CD4-positive, alpha-beta T cell (primary cell): Measurements from ENCODE around the gene CASP9. TPM values are rescaled to one million over a fixed set of nuclear protein-coding genes. Genes with fewer than 3 reads are reported as not detected.
A peak's percentile ranks its signal among the peaks of the same experiment; 100 is the strongest.

Experiments used
- ATAC-seq: fragments of 200-7000 bp; cut with Tn5 transposase; one replicate; pipeline ENCODE4 v1.10.0; 2022; ENCODE audit warnings: mild to moderate bottlenecking; ENCODE audit not compliant: poor library complexity
- CTCF ChIA-PET: fragments of 350-600 bp; sonication (Branson Sonifier 250); formaldehyde crosslinking; loops from one replicate; lab custom pipeline; 2021; ENCODE audit warnings: antibody characterized with exemption, inconsistent platforms; lab: Charles Lee
- POLR2A ChIA-PET: fragments of 350-600 bp; sonication (Branson Sonifier 250); formaldehyde crosslinking; loops from one replicate; lab custom pipeline; 2021; ENCODE audit warnings: antibody characterized with exemption, inconsistent platforms; lab: Charles Lee
- DNase-seq, 14 experiments: peaks; one replicate each; pipeline ENCODE4 v3.0.0-alpha.2; 2013 to 2020; ENCODE audit warnings: mixed read lengths in 2 of 14
- H3K27ac ChIP-seq, 2 donors: one replicate each; pipeline versions ENCODE4 v1.5.1 to v1.7.0; 2013; ENCODE audit warnings: low read length in 2 of 2, low read depth in 1 of 2, mild to moderate bottlenecking in 1 of 2
- H3K27me3 ChIP-seq, 2 experiments: 1 replicate in 1 of 2; 2 replicates in 1 of 2; pipeline versions ENCODE4 v1.6.1 to v1.7.0; 2013; ENCODE audit warnings: low read length in 2 of 2, control low read depth in 1 of 2, mild to moderate bottlenecking in 1 of 2, moderate library complexity in 1 of 2; ENCODE audit not compliant: insufficient read depth in 2 of 2, control insufficient read depth in 1 of 2
- H3K36me3 ChIP-seq: one replicate; pipeline ENCODE4 v1.6.1; 2013; ENCODE audit warnings: low read length, control low read depth; ENCODE audit not compliant: insufficient read depth
- H3K4me1 ChIP-seq: one replicate; pipeline ENCODE4 v1.6.1; 2013; ENCODE audit warnings: low read length, control low read depth; ENCODE audit not compliant: insufficient read depth
- H3K4me3 ChIP-seq: one replicate; pipeline ENCODE4 v1.5.1; 2013; ENCODE audit warnings: mild to moderate bottlenecking, low read length, moderate library complexity
- H3K9me3 ChIP-seq, 2 experiments: 1 replicate in 1 of 2; 2 replicates in 1 of 2; pipeline versions ENCODE4 v1.6.1 to v1.7.0; 2013; ENCODE audit warnings: low read length in 2 of 2, mild to moderate bottlenecking in 2 of 2, control low read depth in 1 of 2, moderate library complexity in 1 of 2; ENCODE audit not compliant: control insufficient read depth in 1 of 2, insufficient read depth in 1 of 2
- H3K27ac Mint-ChIP-seq: one replicate; pipeline ENCODE4 v1.8.0; 2020; ENCODE audit warnings: mixed read lengths
- H3K27me3 Mint-ChIP-seq: one replicate; pipeline ENCODE4 v1.8.0; 2021; ENCODE audit warnings: mixed read lengths
- H3K36me3 Mint-ChIP-seq: one replicate; pipeline ENCODE4 v1.8.0; 2021; ENCODE audit warnings: low read depth, mixed read lengths
- H3K4me1 Mint-ChIP-seq: one replicate; pipeline ENCODE4 v1.8.0; 2021; ENCODE audit warnings: low read depth, mixed read lengths
- H3K4me3 Mint-ChIP-seq: one replicate; pipeline ENCODE4 v1.8.0; 2020; ENCODE audit warnings: mild to moderate bottlenecking, mixed read lengths
- H3K9me3 Mint-ChIP-seq: one replicate; pipeline ENCODE4 v1.8.0; 2020; ENCODE audit warnings: mixed read lengths
- CTCF ChIP-seq: fragments of 200-600 bp; IDR thresholded peaks from one replicate; pipeline ENCODE4 v1.8.0; 2022; ENCODE audit warnings: antibody characterized with exemption, mild to moderate bottlenecking
- intact Hi-C, 2 experiments: fragments of 100-400 bp; cut with DNase I in 1 of 2; cut with micrococcal nuclease in 1 of 2; formaldehyde crosslinking; loops; one replicate each; pipeline versions ENCODE4 v1.15.1 to v1.9.0; 2023 to 2025; cut with DNase I, micrococcal nuclease
- polyA plus RNA-seq, 2 donors: library from polyadenylated mRNA; unstranded; fragments of 120-200 nt; gene quantifications; one replicate each; pipeline ENCODE4 v1.2.1, GENCODE V29; 2013
- total RNA-seq, 174 experiments: library from RNA in 2 of 174; stranded (reverse) in 2 of 174; gene quantifications; one replicate each; pipeline ENCODE4 v1.2.3 and lab custom pipeline; 2021 to 2026

CASP9 gene
- 10 to 100 TPM; 15.7 to 18.0 TPM for total RNA-seq
- polyA plus RNA-seq (2013, experiment 1 of 2) = 9.6 TPM
- 9.2 TPM for polyA plus RNA-seq (2013, experiment 2 of 2)
- total RNA-seq (lab: John Stamatoyannopoulos, UW) = 2.3 to 41.1 (median 8.9) reads per million in 172 experiments

DNA sequence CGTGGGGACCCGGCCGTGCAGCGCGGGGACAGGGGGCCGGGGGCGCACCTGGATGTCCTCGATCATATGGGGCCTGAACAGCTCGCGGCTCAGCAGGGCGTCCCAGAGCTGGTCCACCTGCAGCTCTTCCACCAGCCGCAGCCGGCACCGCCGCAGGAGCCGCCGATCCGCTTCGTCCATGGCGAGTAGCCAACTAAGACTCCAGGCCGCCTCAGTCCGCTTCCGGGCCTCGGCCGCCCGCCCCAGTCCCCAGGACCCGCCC lies at the start of gene CASP9:
Gene CASP9, minus strand, starts transcription at position 195 of the 262 bp plus-strand sequence. Its CDS starts 15 bp downstream, at position 180.
- Mint-ChIP-seq H3K4me3 (peak within 1 kb of the TSS; percentile 96), H3K27ac (peak within 1 kb of the TSS; percentile 100), H3K27me3 (no peaks in the 10 kb centered on the region), H3K36me3 (peaks cover 17% of the 10 kb centered on the region), H3K9me3 (no peaks in the 10 kb centered on the region), H3K4me1 (peaks cover 63% of the 10 kb centered on the region)
- Histone ChIP-seq H3K27me3 (no peaks in the 10 kb centered on the region), H3K4me3 (peak within 1 kb of the TSS; percentile 64), H3K4me1 (peaks cover 47% of the 10 kb centered on the region), H3K9me3 (no peaks in the 10 kb centered on the region), H3K36me3 (no peaks in the 10 kb centered on the region), H3K27ac (peak within 1 kb of the TSS; percentile 94 to 99)
- POLR2A ChIA-PET = interaction anchor here (0.6 to 1.0 kb wide), 4 partner anchors 86 to 381 kb away, joined by 3 to 4 read pairs (median 3); partner anchors contain the start of genes CTRC and SPEN
- ATAC-seq (no peak), DNase-seq (no peak)
- no peak for TF ChIP-seq CTCF
- CTCF ChIA-PET = no interaction called here
- intact Hi-C loops = loop anchor here (2.0 to 10.0 kb wide), 3 partner anchors 115 to 1381 kb away; partner anchors contain the start of genes CPLANE2 (in 1 of the 2) and EFHD2 (in 1 of the 2)

GRCh38 chr1:15573477-15573876 lies 49.5 kb upstream of the CASP9 start:
- H3K27ac Mint-ChIP-seq = peak overlapping the region; percentile 27
- no peak for TF ChIP-seq CTCF
- CTCF ChIA-PET = interaction anchor here (1.0 kb wide), 1 partner anchor 142 kb away, joined by 3 read pairs; no protein-coding TSS in a partner anchor

GRCh38 chr1:15571266-15571665 lies 47.3 kb upstream of the CASP9 start:
- H3K4me3 ChIP-seq = no peak overlapping the region
- H3K27me3 Mint-ChIP-seq = no peaks in the 10 kb centered on the region
- no peaks in the 10 kb centered on the region for H3K4me1 ChIP-seq
- ChIA-PET CTCF (interaction anchor here (0.6 kb wide), 1 partner anchor 16 kb away, joined by 3 read pairs; no protein-coding TSS in a partner anchor), POLR2A (interaction anchor here (0.6 to 2.9 kb wide), 3 partner anchors 8 to 87 kb away, joined by 3 to 10 read pairs (median 4); partner anchors contain the start of gene AGMAT)
- no peaks in the 10 kb centered on the region for H3K9me3 Mint-ChIP-seq
- no peak overlapping the region for H3K27ac ChIP-seq
- no peak for TF ChIP-seq CTCF
- H3K36me3 ChIP-seq = peaks cover 63% of the 10 kb centered on the region
- no peaks in the 10 kb centered on the region for H3K9me3 ChIP-seq
- H3K36me3 Mint-ChIP-seq = peaks cover 73% of the 10 kb centered on the region
- no peaks in the 10 kb centered on the region for H3K27me3 ChIP-seq
- H3K4me1 Mint-ChIP-seq = peaks cover 11% of the 10 kb centered on the region
- no peak overlapping the region for H3K4me3 Mint-ChIP-seq
- intact Hi-C loops = no loop called here
- no peak for DNase-seq
- H3K27ac Mint-ChIP-seq = peak overlapping the region; percentile 35
- ATAC-seq = no peak

More at GRCh38 chr1:15573477-15573876, 49.5 kb upstream of the CASP9 start:
- Mint-ChIP-seq H3K27me3 (no peaks in the 10 kb centered on the region), H3K4me1 (peaks cover 27% of the 10 kb centered on the region), H3K4me3 (no peak overlapping the region), H3K36me3 (peaks cover 52% of the 10 kb centered on the region), H3K9me3 (no peaks in the 10 kb centered on the region)
- peaks cover 42% of the 10 kb centered on the region for H3K36me3 ChIP-seq
- no peaks in the 10 kb centered on the region for H3K27me3 ChIP-seq
- no peak overlapping the region for H3K27ac ChIP-seq
- H3K4me3 ChIP-seq = no peak overlapping the region
- ATAC-seq = no peak
- no peaks in the 10 kb centered on the region for H3K9me3 ChIP-seq
- DNase-seq = no peak
- H3K4me1 ChIP-seq = peaks cover 16% of the 10 kb centered on the region
- POLR2A ChIA-PET = no interaction called here
- intact Hi-C loops = no loop called here
